ENCODE data around the gene RAVER2. TPM values are rescaled to one million over a fixed set of nuclear protein-coding genes. Genes with fewer than 3 reads are reported as not detected.

Gene RAVER2
- total RNA-seq, 1 experiment from 2014 or later = 0.88 TPM

DNA sequence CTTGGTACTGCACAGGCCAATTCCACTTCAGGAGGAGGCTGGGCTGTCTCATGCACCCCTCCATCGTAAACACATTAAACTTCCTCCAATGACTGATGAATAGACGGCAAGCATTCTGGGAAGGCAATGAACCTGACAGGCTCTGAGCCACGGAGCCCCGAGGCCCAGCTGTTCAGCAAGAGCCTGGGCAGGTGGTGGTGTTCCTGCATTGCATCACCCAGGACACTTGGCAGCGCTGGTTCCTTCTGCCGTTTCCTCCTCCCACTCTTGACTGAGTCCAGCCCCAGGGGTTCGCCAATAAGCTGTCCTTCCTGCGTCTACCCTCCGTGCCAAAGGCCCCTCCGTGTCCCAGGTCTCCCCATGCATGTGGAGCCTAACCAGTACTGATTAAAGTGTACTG, 111.7 kb downstream of the RAVER2 start:
- in situ Hi-C loops (cut with HindIII; ENCODE audit: low pct_unique_long_range_greater_than_20kb, low sequenced_read_pairs) = no loop called here

DNA sequence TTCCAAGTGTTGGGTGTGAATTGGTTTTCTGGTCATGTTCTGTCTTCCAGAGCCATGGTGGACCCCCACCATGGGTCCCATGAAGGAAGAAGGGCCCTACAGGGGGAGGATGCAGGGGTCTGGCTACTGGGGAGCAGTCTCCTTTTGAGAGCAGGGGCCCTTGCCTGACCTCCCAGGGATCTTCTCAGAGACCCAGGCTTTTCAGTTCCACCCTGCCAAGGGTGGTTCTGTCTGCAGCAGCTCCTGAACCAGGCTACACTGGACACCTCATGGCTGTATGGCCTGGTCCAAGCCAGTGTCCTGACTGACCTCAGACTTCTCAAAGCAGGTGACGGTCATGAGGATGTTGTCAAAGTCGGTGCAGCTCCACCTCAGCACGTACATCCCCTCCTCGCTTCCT, 112.5 kb downstream of the RAVER2 start:
- DNase-seq (ENCODE audit: low read depth) = no peak
- in situ Hi-C loops (cut with HindIII; ENCODE audit: low pct_unique_long_range_greater_than_20kb, low sequenced_read_pairs) = no loop called here

More for the DNA sequence above, 111.7 kb downstream of the RAVER2 start:
- no peak for DNase-seq (ENCODE audit: low read depth)

DNA sequence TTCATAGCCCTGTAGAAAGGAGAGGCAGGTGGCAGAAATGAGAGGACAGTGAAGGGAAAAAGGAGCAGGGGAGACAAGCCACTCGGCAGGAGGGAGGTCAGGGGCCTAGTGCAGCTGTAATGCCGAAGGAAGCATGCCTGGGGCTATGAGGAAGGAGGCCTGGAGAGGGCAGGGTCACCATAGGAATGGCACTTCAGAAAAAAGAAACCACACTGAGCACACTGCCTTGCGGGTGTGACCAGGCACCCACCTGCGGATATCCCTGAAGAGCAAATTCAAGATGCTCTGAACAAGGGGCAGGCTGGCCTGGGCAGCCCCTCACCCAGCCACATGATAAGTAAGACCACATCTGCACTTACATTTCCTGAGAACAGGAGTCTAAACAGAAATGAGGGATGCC, 116.7 kb downstream of the RAVER2 start:
- no peak for DNase-seq (ENCODE audit: low read depth)
- in situ Hi-C loops (cut with HindIII; ENCODE audit: low pct_unique_long_range_greater_than_20kb, low sequenced_read_pairs) = no loop called here

DNA sequence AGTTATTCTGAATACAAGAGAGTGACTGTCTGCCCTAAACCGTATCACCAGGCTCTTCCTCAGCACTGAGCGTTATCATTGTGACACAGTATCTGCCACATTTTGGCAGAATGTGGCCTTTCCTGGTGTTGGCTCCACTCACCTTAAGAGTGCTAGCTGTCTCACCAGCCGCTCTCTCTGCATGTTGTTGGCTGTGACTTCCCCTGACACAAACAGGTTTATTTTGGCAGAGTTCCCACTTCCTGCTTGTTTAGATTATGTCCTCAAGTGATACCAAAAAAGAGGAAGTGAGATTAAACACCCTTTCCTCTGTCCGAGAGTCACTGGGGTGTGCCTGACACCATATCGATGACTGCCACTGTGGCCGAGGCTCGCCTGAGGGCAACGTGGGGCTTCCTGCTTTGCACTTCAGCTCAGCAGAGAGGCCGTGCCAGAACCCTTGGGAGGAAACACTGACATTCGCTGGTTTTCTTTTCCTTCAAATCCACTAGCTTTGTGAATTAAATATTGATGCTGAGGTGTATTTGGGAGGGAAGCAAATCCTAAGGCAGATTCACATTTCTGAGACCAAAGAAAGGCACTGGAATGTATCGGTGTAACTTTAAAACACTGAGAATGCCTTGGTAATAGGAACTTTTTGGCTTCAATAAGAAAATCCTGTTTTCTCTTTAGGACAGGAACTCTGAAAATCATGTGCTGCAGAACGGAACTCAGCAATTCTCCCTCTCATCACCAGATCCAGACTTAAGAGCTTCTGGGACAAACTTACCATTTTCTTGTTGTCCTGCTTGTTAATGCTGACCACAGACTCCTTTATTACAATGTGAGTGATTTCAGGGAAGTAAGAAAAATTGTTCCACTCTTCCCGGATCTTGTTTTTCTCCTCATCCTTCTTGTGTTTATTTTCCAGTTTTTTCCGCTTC, 119.4 kb downstream of the RAVER2 start:
- in situ Hi-C loops (cut with HindIII; ENCODE audit: low pct_unique_long_range_greater_than_20kb, low sequenced_read_pairs) = no loop called here
- no peak for DNase-seq (ENCODE audit: low read depth)

DNA sequence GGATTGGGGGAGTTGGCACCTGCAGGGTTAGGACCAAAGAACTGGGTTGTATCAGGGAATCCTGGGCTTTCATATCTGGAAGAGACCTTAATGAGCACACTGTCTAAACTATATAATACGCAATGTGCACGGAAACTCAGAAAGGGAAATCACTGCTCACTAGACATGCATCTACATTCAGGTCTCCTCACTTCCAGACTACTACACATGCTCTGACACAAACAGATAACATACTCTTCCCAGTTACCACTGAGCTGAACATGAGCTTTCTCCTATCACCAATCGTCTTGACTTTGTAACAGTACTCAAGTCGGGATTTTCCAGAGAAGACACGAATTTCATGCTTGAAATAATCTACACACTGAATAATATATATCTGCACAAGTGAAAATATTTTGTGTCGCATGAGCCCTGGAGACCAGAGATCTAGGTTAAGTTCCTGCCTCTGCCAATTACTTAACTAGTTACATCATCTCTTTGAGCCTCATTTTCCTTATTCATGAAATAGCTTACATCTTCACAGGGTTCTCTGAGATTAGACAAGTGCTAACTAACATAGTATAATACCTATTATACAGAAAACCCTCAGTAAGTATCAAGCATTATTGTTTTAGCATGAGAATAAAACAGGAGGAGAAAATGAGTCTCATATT, 120.4 kb downstream of the RAVER2 start:
- in situ Hi-C loops (cut with HindIII; ENCODE audit: low pct_unique_long_range_greater_than_20kb, low sequenced_read_pairs) = no loop called here
- no peak for DNase-seq (ENCODE audit: low read depth)

DNA sequence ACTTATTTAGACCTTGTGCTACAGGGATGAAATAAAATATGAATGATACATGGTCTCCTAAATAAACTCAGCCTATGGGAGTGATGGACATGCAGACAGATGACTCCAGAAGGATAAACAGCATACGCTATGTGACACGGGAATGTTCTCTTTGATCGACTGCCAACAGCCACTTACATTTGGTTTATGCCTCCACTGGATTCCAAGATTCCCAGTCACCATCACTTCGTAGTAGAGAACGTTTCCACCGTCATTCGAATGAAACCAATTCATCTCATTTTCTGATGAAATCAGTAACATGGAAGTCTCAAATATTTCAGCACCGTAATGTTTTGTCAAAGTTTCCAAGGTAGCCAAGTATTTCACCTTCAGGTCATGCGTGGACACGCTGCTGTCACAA, 121.8 kb downstream of the RAVER2 start:
- no peak for DNase-seq (ENCODE audit: low read depth)
- in situ Hi-C loops (cut with HindIII; ENCODE audit: low pct_unique_long_range_greater_than_20kb, low sequenced_read_pairs) = no loop called here

DNA sequence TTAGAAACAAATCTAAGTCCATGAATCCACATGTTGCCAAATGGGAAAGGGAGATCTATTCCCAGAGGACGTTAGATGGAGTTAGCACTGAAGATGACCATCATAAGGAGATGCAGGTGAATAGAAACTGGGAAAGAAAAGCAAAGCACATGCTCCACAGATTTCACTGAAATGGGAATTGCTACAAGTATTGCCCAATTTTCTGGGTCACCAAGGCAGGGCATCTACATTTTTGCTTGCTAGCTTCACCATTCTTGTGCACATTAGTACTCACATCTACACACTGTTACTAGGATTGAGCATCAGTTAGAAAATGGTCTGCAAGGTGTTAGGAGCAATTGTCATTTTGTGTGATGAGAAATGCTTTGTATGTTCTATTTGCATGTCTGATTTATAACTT, 122.4 kb downstream of the RAVER2 start:
- no peak for DNase-seq (ENCODE audit: low read depth)
- in situ Hi-C loops (cut with HindIII; ENCODE audit: low pct_unique_long_range_greater_than_20kb, low sequenced_read_pairs) = no loop called here

DNA sequence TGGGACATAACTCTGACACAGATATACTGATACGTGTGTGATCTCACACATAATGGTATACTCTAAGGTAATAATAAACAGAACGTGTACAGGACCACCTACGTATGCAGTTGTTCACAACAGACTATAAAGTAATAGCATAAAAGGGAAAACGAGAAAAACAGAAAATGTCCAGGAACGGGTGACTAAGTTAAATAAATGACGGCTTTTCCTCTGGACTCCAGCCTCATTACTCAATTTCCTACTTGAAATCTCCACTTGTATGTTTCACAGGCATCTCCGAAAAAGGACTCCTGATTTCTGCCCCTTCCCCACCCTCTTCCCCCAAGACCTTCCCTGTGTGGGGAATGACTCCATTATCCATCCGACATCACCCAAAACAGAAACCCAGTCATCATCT, 126.4 kb downstream of the RAVER2 start:
- DNase-seq (ENCODE audit: low read depth) = no peak
- in situ Hi-C loops (cut with HindIII; ENCODE audit: low pct_unique_long_range_greater_than_20kb, low sequenced_read_pairs) = no loop called here

DNA sequence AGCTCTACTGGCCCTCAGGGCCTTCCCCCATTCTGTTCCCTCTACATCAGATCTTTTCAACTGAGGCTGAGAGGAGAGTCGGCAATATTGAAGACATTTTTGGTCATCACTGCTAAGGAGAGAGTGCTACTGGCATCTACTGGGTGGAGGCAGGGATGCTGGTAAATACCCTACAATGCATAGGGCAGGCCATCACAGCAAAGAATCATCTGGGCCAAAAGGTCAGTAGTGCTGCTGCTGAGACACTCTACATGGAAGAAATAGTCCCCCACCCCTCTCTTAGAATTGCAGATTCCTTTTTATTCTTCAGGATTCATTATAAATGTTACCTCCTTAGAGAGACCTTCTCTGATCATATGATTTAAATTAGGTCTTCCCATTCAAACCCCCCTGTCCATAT, 127.2 kb downstream of the RAVER2 start:
- in situ Hi-C loops (cut with HindIII; ENCODE audit: low pct_unique_long_range_greater_than_20kb, low sequenced_read_pairs) = no loop called here
- no peak for DNase-seq (ENCODE audit: low read depth)

DNA sequence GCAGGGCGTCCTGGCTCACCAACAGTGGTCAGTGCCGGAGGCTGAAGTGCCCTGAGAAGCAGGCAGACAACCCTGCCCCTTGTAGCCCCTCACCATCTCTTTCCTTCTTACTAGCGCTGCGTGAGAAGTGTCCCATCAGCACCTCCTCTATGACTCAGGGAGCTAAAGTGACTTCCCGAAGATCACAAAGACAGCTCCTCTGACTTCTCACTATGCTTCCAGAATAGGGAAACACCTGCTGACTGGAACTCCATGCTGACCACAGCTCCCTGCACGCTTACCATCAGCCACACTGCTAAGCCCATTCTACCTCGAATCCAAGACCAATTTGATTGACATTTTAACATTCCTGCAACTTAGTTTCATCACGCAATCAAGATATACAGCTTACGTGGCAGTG, 128.7 kb downstream of the RAVER2 start:
- in situ Hi-C loops (cut with HindIII; ENCODE audit: low pct_unique_long_range_greater_than_20kb, low sequenced_read_pairs) = no loop called here
- DNase-seq (ENCODE audit: low read depth) = no peak

DNA sequence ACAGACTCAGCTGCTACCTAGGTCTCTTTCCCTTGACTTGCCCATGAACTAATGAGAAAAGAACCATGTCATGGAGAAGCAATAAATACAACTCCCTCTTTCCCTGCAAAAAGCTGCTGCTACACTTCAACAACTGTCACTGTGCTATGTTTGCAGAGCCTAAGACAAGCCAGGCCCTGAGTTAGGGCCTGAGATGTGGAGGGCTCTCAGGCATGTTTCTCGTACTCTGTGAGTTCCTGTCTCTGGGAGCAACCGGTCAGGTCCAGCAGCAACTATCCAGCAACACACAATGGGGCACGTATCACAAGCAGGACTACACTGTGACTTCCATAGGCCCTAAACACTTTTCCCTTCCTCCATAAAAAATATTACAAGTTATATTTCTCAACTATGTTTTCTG, 129.8 kb downstream of the RAVER2 start:
- DNase-seq (ENCODE audit: low read depth) = no peak
- in situ Hi-C loops (cut with HindIII; ENCODE audit: low pct_unique_long_range_greater_than_20kb, low sequenced_read_pairs) = no loop called here

DNA sequence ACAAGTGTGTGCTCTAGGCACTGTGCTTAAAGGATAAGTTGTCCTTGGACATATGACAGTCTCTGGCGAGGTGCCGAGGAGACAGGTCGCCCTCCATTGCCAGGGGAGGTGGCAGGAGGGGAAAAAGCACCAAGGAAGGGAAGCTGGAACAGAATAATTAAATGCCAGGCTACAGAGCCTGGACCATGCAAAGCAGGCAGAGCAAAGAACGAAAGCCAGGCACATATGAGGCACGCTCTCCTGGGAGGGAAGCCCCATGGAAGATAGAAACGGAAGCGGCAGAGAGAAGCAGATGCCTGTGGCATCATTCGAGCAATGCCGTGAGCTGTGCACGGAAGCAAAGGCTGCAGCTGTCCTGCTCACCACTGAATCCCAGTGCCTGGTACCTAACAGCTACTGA, 130.2 kb downstream of the RAVER2 start:
- in situ Hi-C loops (cut with HindIII; ENCODE audit: low pct_unique_long_range_greater_than_20kb, low sequenced_read_pairs) = no loop called here
- DNase-seq (ENCODE audit: low read depth) = no peak

DNA sequence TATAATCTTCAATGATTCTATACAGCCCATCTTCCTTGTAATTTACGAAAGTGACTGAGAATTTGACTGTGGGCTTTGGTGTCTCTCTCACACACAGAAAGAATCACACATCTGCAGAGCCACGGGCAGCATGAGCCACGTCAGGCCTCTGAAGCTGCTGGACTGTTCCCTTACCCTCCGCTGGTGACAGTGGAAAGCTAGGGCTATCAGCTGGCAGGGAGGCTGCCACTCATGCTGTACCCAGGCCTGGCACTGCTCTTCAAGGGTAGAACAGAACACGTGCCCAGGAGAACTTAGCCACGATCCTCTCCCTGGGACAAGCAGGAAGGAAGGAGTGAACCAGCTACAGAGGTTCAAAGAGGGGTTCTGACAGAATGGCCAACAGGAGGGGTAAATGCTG, 130.7 kb downstream of the RAVER2 start:
- no peak for DNase-seq (ENCODE audit: low read depth)
- in situ Hi-C loops (cut with HindIII; ENCODE audit: low pct_unique_long_range_greater_than_20kb, low sequenced_read_pairs) = no loop called here

DNA sequence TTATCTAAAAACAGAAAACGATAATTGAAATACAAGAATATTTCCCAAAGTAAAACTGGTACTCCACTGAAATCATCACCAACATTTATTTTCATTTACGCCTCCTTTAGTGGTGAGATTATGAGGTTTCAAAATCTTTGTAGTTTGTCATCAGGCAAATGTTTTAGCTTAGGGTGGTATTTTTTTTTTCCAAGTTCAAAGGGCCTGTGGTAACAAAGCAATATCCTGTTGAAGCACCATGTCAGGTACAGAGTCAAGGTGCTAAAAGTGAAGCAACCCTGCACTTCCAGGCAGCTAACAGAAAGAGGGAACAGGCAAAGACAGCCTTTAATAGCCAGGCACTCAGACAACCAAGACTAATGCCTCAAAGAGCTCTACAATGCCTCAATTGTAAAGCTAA, 132.3 kb downstream of the RAVER2 start:
- DNase-seq (ENCODE audit: low read depth) = no peak
- in situ Hi-C loops (cut with HindIII; ENCODE audit: low pct_unique_long_range_greater_than_20kb, low sequenced_read_pairs) = no loop called here

DNA sequence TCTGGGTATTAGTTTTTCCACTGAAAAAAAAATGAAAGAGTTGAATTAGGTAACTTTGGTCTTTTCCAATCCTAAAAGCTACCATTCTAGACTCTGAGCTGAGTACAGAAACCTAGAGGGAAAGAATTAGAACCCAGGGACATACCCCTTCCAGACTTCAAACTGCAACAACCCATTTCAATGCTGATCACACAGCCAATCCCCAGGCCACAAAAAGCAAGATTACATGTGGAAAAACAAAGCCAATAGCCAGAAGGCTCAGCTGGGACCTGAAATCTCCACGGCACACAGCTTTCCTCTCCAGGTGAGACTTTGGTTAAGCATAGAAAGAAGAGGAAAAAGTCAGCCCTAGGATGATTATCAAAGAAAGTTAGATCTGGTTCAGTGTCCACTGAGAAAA, 132.7 kb downstream of the RAVER2 start:
- no peak for DNase-seq (ENCODE audit: low read depth)
- in situ Hi-C loops (cut with HindIII; ENCODE audit: low pct_unique_long_range_greater_than_20kb, low sequenced_read_pairs) = no loop called here

DNA sequence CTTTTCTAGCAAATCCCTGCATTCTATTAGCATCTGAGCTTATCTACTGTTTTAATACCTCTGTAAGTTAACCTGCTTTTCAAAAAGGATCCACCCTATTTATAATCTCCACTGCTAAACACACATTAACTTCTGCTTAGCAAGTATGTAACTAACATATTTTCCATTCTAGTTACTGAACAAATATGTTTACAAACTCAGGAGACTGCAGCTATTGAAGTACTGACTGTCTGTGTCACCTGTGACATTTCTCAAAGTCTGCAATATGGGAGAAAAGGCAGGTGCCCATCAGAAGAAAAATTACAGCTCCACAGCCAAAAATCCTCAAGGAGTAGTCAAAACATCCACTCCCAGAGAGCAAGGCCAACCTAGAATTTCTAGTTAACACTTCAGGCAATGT, 133.2 kb downstream of the RAVER2 start:
- no peak for DNase-seq (ENCODE audit: low read depth)
- in situ Hi-C loops (cut with HindIII; ENCODE audit: low pct_unique_long_range_greater_than_20kb, low sequenced_read_pairs) = no loop called here

DNA sequence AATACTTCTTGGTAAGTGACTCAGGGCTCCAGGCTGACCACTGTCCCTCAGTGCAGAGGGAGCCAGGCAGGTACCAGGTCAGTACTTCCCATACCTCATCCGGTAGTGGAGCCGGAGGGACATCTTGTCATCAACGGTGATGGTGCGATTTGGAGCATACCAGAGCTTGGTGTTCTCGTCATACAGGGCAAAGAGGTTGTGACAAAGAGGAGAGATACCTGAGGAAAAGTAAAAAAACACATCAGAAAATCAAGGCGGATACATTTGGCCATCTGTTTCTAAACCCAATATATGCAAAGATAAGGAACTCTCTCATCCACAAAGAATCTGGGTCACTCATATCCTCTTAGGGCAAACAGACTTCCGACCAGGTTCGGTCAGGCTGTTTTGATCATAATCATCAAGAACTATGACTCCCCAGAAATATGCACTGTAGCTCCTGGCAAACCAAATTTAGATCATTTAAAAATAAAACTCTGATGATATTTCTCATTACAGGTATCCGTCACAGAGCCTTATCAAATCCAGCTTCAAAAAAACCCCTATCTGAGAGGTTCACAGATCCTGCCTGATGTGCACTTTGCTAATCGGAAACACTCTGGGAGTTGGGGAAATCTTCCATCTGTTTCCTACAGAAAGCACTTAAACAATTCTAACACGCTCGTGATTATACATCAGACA, 134.2 kb downstream of the RAVER2 start:
- DNase-seq (ENCODE audit: low read depth) = no peak
- in situ Hi-C loops (cut with HindIII; ENCODE audit: low pct_unique_long_range_greater_than_20kb, low sequenced_read_pairs) = no loop called here

DNA sequence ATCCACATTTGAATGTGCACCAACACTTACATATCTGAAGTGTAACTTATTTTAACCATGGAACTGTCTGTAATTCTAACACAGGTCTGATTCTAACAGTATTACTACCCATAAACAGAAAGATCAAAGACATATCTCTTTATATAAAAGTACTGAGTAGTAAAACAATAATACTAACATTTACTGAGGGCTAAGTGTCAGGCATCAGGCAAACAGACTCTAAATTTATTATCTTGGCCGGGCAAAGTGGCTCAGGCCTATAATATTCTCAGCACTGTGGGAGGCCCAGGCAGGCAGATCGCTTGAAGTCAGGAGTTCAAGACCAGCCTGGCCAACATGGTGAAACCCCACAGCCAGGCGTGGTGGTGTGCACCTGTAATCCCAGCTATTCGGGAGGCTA, 135.6 kb downstream of the RAVER2 start:
- DNase-seq (ENCODE audit: low read depth) = no peak
- in situ Hi-C loops (cut with HindIII; ENCODE audit: low pct_unique_long_range_greater_than_20kb, low sequenced_read_pairs) = no loop called here

DNA sequence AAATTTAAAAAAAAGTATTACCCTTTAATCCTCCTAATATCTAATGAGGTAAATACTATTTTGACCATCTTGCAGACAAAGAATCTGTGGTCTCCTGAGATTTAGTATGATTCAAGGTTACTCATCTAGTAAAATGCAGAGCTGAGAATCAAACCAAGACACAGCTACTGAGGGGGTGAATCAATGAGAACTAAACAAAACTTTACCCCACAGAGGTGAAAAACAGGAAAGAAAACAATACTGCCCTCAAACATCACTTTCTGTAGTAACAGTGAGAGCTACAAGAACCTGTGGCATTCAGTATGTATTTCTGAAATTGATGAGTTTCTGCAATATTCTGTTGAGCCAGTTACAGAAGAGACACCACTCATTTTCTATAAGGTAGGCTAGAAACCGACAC, 136.4 kb downstream of the RAVER2 start:
- in situ Hi-C loops (cut with HindIII; ENCODE audit: low pct_unique_long_range_greater_than_20kb, low sequenced_read_pairs) = no loop called here
- DNase-seq (ENCODE audit: low read depth) = no peak

Data from Caki2 (cell line).